HepG2 (cell line): ENCODE measurements around the gene TAF6. TPM values are rescaled to one million over a fixed set of nuclear protein-coding genes. Genes with fewer than 3 reads are reported as not detected.

Source experiments
- ATAC-seq: fragments of 200-7000 bp; cut with Tn5 transposase; 3 replicates; pipeline ENCODE4 v1.9.1; 2020; ENCODE audit warnings: mild to moderate bottlenecking, moderate library complexity
- BruUV-seq: library from RNA; stranded (reverse); fragments of 400-500 nt; replicated peaks from 2 replicates; lab custom pipeline; 2021; lab: Mats Ljungman, UMichigan
- CTCF ChIA-PET: fragments of 300-600 bp; formaldehyde crosslinking; extraction: SDS; loops from one replicate; lab custom pipeline; 2021; ENCODE audit warnings: low total read pairs, inconsistent platforms, low intra/inter-chr PET ratio; lab: Yijun Ruan, JAX
- POLR2A ChIA-PET: fragments of 350-600 bp; sonication (Branson Sonifier 250); formaldehyde crosslinking; loops from one replicate; lab custom pipeline; 2020; ENCODE audit warnings: antibody characterized with exemption, inconsistent platforms; lab: Yijun Ruan, JAX
- DNase-seq: peaks from one replicate; pipeline ENCODE4 v3.0.0-alpha.2; 2015; ENCODE audit warnings: low spot score
- FAIRE-seq: peaks from 3 replicates; lab custom pipeline; 2011; peaks lifted over from hg19 to GRCh38; lab: Jason Lieb, UNC
- H2AFZ ChIP-seq: one replicate; pipeline ENCODE4 v1.6.1; 2011; ENCODE audit warnings: low read length, inconsistent platforms
- H3K27ac ChIP-seq: fragments of 300-600 bp; 3 replicates; pipeline ENCODE4 v1.8.0; 2011; ENCODE audit warnings: mixed run types, mild to moderate bottlenecking, mixed read lengths, low read length, inconsistent platforms; ENCODE audit not compliant: insufficient read depth; ENCODE audit errors: extremely low read length
- H3K27me3 ChIP-seq, 2 experiments: fragments of 200-600 bp in 1 of 2; 2 replicates in 1 of 2; 3 replicates in 1 of 2; pipeline versions ENCODE4 v1.6.0 to v1.8.0; 2011; ENCODE audit warnings: low read length in 2 of 2, mild to moderate bottlenecking in 2 of 2, moderate library complexity in 2 of 2, inconsistent platforms in 1 of 2; ENCODE audit not compliant: insufficient read depth in 2 of 2, control insufficient read depth in 1 of 2
- H3K36me3 ChIP-seq, 2 experiments: fragments of 200-600 bp in 1 of 2; replicated peaks in 1 of 2; 2 replicates in 1 of 2; 3 replicates in 1 of 2; pipeline versions ENCODE4 v1.5.1 to v1.8.0; 2011; ENCODE audit warnings: low read length in 2 of 2, inconsistent platforms in 1 of 2; ENCODE audit not compliant: insufficient read depth in 2 of 2, control insufficient read depth in 1 of 2
- H3K4me1 ChIP-seq: 2 replicates; pipeline ENCODE4 v1.5.1; 2012; ENCODE audit warnings: low read length, inconsistent platforms; ENCODE audit not compliant: insufficient read depth
- H3K4me2 ChIP-seq: 2 replicates; pipeline ENCODE4 v1.6.0; 2011; ENCODE audit warnings: low read depth, low read length, inconsistent platforms
- H3K4me3 ChIP-seq, 3 experiments: fragments of 200-600 bp in 1 of 3; sonication (generic), shearing (Covaris generic) in 1 of 3; replicated peaks in 1 of 3; 2 replicates each; pipeline ENCODE4 v1.5.1; 2011 to 2016; ENCODE audit warnings: low read length in 3 of 3, inconsistent platforms in 2 of 3, low read depth in 2 of 3, mild to moderate bottlenecking in 2 of 3, control low read depth in 1 of 3, mixed read lengths in 1 of 3; ENCODE audit not compliant: insufficient read depth in 1 of 3
- H3K79me2 ChIP-seq: one replicate; pipeline ENCODE4 v1.6.1; 2011; ENCODE audit warnings: low read length, inconsistent platforms; ENCODE audit not compliant: insufficient read depth
- H3K9ac ChIP-seq: 2 replicates; pipeline ENCODE4 v1.6.0; 2011; ENCODE audit warnings: mild to moderate bottlenecking, low read depth, low read length, inconsistent platforms; ENCODE audit not compliant: insufficient read depth
- H3K9me3 ChIP-seq: 2 replicates; pipeline ENCODE4 v1.5.1; 2012; ENCODE audit warnings: mild to moderate bottlenecking, low read length
- H4K20me1 ChIP-seq: 2 replicates; pipeline ENCODE4 v1.6.0; 2011; ENCODE audit warnings: inconsistent platforms, mild to moderate bottlenecking, low read length, moderate library complexity; ENCODE audit not compliant: insufficient read depth
- ARHGAP35 ChIP-seq: sonication (generic); formaldehyde crosslinking; IDR thresholded peaks from 2 replicates; pipeline ENCODE4 v1.9.0; 2022; ENCODE audit warnings: mild to moderate bottlenecking, inconsistent platforms, moderate library complexity, missing genetic modification reagents, borderline replicate concordance
- ARNT ChIP-seq: fragments of 450-650 bp; IDR thresholded peaks from 2 replicates; pipeline ENCODE4 v1.6.1; 2017
- ARNT2 ChIP-seq: sonication (generic); formaldehyde crosslinking; IDR thresholded peaks from 2 replicates; pipeline ENCODE4 v1.8.0; 2022; ENCODE audit warnings: mild to moderate bottlenecking, low read depth, missing genetic modification reagents, moderate library complexity
- ATF1 ChIP-seq: IDR thresholded peaks from 2 replicates; pipeline ENCODE4 v1.6.1; 2016; ENCODE audit warnings: mild to moderate bottlenecking, control low read depth
- HMG20A ChIP-seq: IDR thresholded peaks from 2 replicates; pipeline ENCODE4 v1.6.1; 2016; ENCODE audit warnings: borderline replicate concordance
- KAT2B ChIP-seq: fragments of 150-350 bp; IDR thresholded peaks from 2 replicates; pipeline ENCODE4 v1.6.1; 2014; ENCODE audit warnings: low read depth, low read length, borderline replicate concordance
- MAFK ChIP-seq, 2 experiments: IDR thresholded peaks in 1 of 2; conservative IDR thresholded peaks in 1 of 2; 2 replicates each; pipeline ENCODE4 v1.6.1; 2011; ENCODE audit warnings: improper control_type of control experiment in 2 of 2, low read length in 2 of 2
- TBX2 ChIP-seq: sonication (generic); formaldehyde crosslinking; IDR thresholded peaks from 2 replicates; pipeline ENCODE4 v1.5.0; 2020; ENCODE audit warnings: missing genetic modification reagents, mild to moderate bottlenecking, borderline replicate concordance
- ZNF143 ChIP-seq: sonication (generic); formaldehyde crosslinking; IDR thresholded peaks from 2 replicates; pipeline ENCODE4 v1.4.0; 2020; ENCODE audit warnings: missing genetic modification reagents
- ZNF225 ChIP-seq: sonication (generic); formaldehyde crosslinking; IDR thresholded peaks from 2 replicates; pipeline ENCODE4 v1.4.0; 2020; ENCODE audit warnings: mild to moderate bottlenecking, missing genetic modification reagents
- ZNF251 ChIP-seq: sonication (generic); formaldehyde crosslinking; IDR thresholded peaks from 2 replicates; pipeline ENCODE4 v1.9.0; 2021; ENCODE audit warnings: mild to moderate bottlenecking, missing genetic modification reagents
- ZNF660 ChIP-seq: sonication (generic); formaldehyde crosslinking; IDR thresholded peaks from 2 replicates; pipeline ENCODE4 v1.5.1; 2020; ENCODE audit warnings: mild to moderate bottlenecking, low read depth, missing genetic modification reagents, borderline replicate concordance
- ZNF672 ChIP-seq: sonication (generic); formaldehyde crosslinking; IDR thresholded peaks from 2 replicates; pipeline ENCODE4 v1.8.1; 2022; ENCODE audit warnings: missing genetic modification reagents
- ZNF724P ChIP-seq: sonication (generic); formaldehyde crosslinking; IDR thresholded peaks from 2 replicates; pipeline ENCODE4 v1.8.0; 2022; ENCODE audit warnings: missing genetic modification reagents, borderline replicate concordance
- ZNF749 ChIP-seq: sonication (generic); formaldehyde crosslinking; IDR thresholded peaks from 2 replicates; pipeline ENCODE4 v1.8.0; 2022; ENCODE audit warnings: mild to moderate bottlenecking, missing genetic modification reagents, moderate library complexity, borderline replicate concordance
- WGBS: methylation state at CpG from one replicate; pipeline ENCODE4 v1.1.6; 2017; ENCODE audit warnings: low lambda C conversion rate; 5-methylcytosine and 5-hydroxymethylcytosine counted together
- in situ Hi-C: cut with HindIII; loops from 2 replicates; pipeline ENCODE4 v1.10.0; 2017; ENCODE audit warnings: low pct_unique_long_range_greater_than_20kb; ENCODE audit not compliant: extremely low pct_ligation_motif_present
- intact Hi-C: fragments of 100-400 bp; cut with micrococcal nuclease; formaldehyde crosslinking; loops from one replicate; pipeline ENCODE4 v1.10.0; 2022; ENCODE audit not compliant: unreplicated experiment
- polyA plus RNA-seq, 8 experiments: library from polyadenylated mRNA; depleted of rRNA in 3 of 8; stranded (reverse) in 7 of 8; unstranded in 1 of 8; fragments of >200 nt; fragmentation: Illumina TruSeq in 4 of 8; extraction: Trizol in 4 of 8; gene quantifications; 2 replicates each; pipeline versions ENCODE4 v1.2.1 to v1.2.3, GENCODE V29; 2011 to 2016; ENCODE audit warnings: low read depth in 4 of 8, missing spikeins in 1 of 8, mixed read lengths in 1 of 8; ENCODE audit not compliant: insufficient read depth in 1 of 8
- total RNA-seq, 5 experiments: library from RNA; depleted of rRNA; stranded (reverse); fragments of >200 nt; fragmentation: Illumina TruSeq; extraction: Trizol; gene quantifications; 2 replicates each; pipeline ENCODE4 v1.2.3, GENCODE V29; 2016; ENCODE audit warnings: low read depth in 1 of 5
- TF ChIP-seq, protein P1 (sequence below): sonication (generic); formaldehyde crosslinking; IDR thresholded peaks from 2 replicates; pipeline ENCODE4 v1.8.0; 2022; ENCODE audit warnings: mild to moderate bottlenecking, missing genetic modification reagents, borderline replicate concordance
- TF ChIP-seq, protein P2 (sequence below): sonication (generic); formaldehyde crosslinking; IDR thresholded peaks from 2 replicates; pipeline ENCODE4 v1.5.1; 2020; ENCODE audit warnings: missing genetic modification reagents, mild to moderate bottlenecking, borderline replicate concordance
- TF ChIP-seq, protein P3 (sequence below): sonication (generic); formaldehyde crosslinking; IDR thresholded peaks from 2 replicates; pipeline ENCODE4 v1.4.0; 2020; ENCODE audit warnings: mild to moderate bottlenecking, missing genetic modification reagents
- TF ChIP-seq, protein P4 (sequence below), 2 experiments: fragments of 450-650 bp in 1 of 2; sonication (generic) in 1 of 2; formaldehyde crosslinking; IDR thresholded peaks; 2 replicates each; pipeline versions ENCODE4 v1.5.0 to v1.8.0; 2020 to 2022; ENCODE audit warnings: mild to moderate bottlenecking in 1 of 2, missing genetic modification reagents in 1 of 2

The TAF6 gene
- total and polyA plus RNA-seq, 2 of the 13 experiments (the other 11 are each of a cell fraction or from before 2014, with no cell fraction given), result 12.9 to 18.8 TPM

DNA sequence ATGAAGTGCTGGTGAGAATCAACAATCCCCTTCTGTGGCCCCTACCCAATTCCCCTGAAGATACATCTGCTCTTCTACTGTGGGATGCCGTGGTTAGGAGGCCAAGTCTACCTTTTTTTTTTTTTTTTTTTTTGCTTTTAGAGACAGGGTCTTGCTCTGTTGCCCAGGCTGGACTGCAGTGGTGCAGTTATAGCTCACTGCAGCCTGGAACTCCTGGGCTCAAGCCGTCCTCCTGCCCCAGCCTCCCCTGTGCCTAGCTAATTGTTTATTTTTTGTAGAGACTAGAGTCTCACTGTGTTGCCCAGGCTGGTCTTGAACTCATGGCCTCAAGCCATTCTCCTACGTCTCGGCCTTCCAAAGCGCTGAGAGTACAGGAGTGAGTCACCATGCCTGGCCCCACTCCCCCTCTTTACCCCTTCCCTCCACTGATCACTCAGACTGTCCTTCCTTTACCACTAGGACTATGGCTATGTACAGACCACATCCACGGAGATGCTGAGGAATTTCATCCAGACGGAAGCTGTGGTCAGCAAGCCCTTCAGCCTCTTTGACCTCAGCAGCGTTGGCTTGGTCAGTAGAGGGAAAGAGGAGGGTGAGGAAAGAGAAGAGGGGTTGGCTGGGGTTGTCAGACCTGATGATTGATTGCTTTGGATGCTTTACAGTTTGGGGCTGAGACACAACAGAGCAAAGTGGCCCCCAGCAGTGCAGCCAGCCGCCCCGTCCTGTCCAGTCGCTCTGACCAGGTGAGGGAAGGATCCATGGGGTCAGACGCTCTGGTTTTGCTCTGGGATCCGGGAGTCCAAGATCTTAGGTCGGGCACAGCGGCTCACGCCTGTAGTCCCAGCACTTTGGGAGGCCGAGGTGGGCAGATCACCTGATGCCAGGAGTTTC is 16.0 kb downstream of the TAF6 start:
- in situ Hi-C loops, result no loop called here
- Histone ChIP-seq H3K79me2 (peaks cover 23% of the 10 kb centered on the region), H3K4me2 (no peak overlapping the region), H3K27ac (no peak overlapping the region), H3K9me3 (no peaks in the 10 kb centered on the region), H3K4me1 (peaks cover 22% of the 10 kb centered on the region), H3K4me3 (no peak overlapping the region), H3K27me3 (no peaks in the 10 kb centered on the region), H3K9ac (no peak overlapping the region), H2AFZ (no peak overlapping the region), H3K36me3 (peaks cover 14 to 28% of the 10 kb centered on the region in 2 experiments), H4K20me1 (no peaks in the 10 kb centered on the region; the same call in 1 of the 2 replicates)
- FAIRE-seq, result no peak
- no TSS peak for BruUV-seq
- DNase-seq, result no peak
- intact Hi-C loops, result no loop called here
- 97% methylated on average over 15 of the region's 17 CpGs for WGBS
- ChIA-PET POLR2A (interaction anchor here (2.9 to 3.5 kb wide), 3 partner anchors 17 to 22 kb away, joined by 21 to 48 read pairs (median 24); partner anchors contain the start of genes CNPY4 and MBLAC1), CTCF (no interaction called here)
- TF ChIP-seq KAT2B, result no peak
- no peak for TF ChIP-seq ZNF225 (CRISPR knock-in tag)
- TF ChIP-seq ARHGAP35, result no peak
- no peak for TF ChIP-seq ZNF672 (CRISPR knock-in tag)
- TF ChIP-seq, protein P1, sequence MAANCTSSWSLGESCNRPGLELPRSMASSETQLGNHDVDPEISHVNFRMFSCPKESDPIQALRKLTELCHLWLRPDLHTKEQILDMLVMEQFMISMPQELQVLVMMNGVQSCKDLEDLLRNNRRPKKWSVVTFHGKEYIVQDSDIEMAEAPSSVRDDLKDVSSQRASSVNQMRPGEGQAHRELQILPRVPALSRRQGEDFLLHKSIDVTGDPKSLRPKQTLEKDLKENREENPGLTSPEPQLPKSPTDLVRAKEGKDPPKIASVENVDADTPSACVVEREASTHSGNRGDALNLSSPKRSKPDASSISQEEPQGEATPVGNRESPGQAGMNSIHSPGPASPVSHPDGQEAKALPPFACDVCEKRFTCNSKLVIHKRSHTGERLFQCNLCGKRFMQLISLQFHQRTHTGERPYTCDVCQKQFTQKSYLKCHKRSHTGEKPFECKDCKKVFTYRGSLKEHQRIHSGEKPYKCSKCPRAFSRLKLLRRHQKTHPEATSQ (CRISPR knock-in tag), result no peak
- no peak for TF ChIP-seq ZNF251 (CRISPR knock-in tag)
- TF ChIP-seq ZNF660 (CRISPR knock-in tag), result no peak
- TF ChIP-seq, protein P2, sequence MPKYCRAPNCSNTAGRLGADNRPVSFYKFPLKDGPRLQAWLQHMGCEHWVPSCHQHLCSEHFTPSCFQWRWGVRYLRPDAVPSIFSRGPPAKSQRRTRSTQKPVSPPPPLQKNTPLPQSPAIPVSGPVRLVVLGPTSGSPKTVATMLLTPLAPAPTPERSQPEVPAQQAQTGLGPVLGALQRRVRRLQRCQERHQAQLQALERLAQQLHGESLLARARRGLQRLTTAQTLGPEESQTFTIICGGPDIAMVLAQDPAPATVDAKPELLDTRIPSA (CRISPR knock-in tag), result no peak
- no peak for TF ChIP-seq ZNF749 (CRISPR knock-in tag)
- TF ChIP-seq ARNT, result no peak
- no peak for TF ChIP-seq MAFK (conservative IDR thresholded peaks at IDR 0.05 in 1 of 2, IDR thresholded peaks at IDR 0.05 in 1 of 2; ENCODE audit: low read length in 2 of 2)
- TF ChIP-seq, protein P3, sequence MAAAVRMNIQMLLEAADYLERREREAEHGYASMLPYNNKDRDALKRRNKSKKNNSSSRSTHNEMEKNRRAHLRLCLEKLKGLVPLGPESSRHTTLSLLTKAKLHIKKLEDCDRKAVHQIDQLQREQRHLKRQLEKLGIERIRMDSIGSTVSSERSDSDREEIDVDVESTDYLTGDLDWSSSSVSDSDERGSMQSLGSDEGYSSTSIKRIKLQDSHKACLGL (CRISPR knock-in tag), result no peak
- no peak for TF ChIP-seq ATF1 (CRISPR knock-in tag)
- no peak for TF ChIP-seq ZNF143 (CRISPR knock-in tag)
- TF ChIP-seq HMG20A (CRISPR knock-in tag), result no peak
- TF ChIP-seq ARNT2 (CRISPR knock-in tag), result no peak
- TF ChIP-seq ZNF724P, result no peak
- TF ChIP-seq TBX2 (CRISPR knock-in tag), result no peak
- TF ChIP-seq, protein P4, sequence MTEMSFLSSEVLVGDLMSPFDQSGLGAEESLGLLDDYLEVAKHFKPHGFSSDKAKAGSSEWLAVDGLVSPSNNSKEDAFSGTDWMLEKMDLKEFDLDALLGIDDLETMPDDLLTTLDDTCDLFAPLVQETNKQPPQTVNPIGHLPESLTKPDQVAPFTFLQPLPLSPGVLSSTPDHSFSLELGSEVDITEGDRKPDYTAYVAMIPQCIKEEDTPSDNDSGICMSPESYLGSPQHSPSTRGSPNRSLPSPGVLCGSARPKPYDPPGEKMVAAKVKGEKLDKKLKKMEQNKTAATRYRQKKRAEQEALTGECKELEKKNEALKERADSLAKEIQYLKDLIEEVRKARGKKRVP (CRISPR knock-in tag; IDR thresholded peaks at IDR 0.05), result no peak
- no peak for ATAC-seq
